NCI-H2196 (cell line): ENCODE results near the gene BCO1.
A peak's percentile ranks its signal among the peaks of the same experiment; 100 is the strongest.

ENCODE experiments used
- DNase-seq: peaks from one replicate; lab custom pipeline; 2025; ENCODE audit not compliant: unreplicated experiment; lab: John Stamatoyannopoulos, UW

BCO1 gene

DNA sequence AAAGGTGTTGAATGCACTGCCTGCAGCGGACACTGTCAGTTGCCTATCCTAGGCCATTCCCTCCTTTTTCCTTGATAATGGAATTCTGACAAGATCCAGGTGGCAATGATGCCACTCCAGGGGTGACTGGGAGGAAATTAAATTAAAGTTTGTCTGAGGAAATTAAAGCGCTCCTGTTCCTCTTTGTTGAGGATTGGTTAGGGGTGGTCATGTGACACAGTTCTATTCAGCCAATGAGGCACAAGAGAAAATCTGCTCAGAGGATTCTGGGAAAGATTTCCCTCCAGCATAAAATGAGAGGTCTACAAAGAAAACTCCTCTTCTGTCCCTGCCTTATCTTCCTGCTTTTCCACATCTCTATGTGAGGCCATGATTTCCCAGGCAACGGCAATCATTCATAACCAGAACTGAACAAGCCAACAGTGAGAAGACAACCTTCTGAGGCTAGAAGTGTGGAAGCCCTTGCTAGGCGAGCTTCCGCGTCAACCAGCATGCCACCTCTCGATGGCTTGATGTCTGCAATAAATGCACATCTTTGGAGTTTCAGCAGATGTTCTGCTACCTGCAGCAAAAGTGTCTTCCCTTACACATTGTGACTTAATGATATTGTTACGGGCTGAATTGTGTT is 5.6 kb upstream of the BCO1 start:
- no peak for DNase-seq

DNA sequence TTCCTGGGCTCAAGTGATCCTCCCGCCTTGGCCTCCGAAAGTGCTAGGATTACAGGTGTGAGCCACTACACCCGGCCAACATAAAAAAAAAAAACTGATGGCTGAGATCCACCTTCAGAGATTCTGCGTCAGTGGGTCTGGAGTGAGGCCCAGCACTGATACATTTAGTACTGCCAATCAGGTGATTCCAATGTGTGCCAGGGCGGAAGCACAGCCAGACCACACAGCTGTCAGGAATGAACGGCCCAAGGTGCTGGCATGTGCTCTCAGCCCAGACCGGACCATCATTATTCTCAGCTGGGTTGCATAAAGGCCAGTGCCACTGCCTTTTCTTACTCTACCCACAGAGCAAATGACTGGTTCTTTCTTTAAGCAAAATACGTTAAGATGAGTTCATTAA is 1.2 kb upstream of the BCO1 start:
- DNase-seq = peak; percentile 64

DNA sequence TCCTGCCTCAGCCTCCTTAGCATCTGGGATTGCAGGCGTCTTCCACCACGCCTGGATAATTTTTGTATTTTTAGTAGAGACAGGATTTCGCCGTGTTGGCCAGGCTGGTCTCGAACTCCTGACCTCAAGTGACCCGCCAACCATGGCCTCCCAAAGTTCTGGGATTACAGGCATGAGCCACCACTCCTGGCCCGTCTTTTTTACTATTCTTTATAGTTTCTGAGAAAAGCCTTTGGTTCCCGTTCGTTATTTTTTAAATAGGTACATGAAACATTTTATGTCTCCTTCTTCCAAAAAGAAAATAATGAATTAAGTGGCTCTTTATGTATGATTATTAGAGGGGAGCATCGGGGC is 570 bp upstream of the BCO1 start:
- no peak for DNase-seq

DNA sequence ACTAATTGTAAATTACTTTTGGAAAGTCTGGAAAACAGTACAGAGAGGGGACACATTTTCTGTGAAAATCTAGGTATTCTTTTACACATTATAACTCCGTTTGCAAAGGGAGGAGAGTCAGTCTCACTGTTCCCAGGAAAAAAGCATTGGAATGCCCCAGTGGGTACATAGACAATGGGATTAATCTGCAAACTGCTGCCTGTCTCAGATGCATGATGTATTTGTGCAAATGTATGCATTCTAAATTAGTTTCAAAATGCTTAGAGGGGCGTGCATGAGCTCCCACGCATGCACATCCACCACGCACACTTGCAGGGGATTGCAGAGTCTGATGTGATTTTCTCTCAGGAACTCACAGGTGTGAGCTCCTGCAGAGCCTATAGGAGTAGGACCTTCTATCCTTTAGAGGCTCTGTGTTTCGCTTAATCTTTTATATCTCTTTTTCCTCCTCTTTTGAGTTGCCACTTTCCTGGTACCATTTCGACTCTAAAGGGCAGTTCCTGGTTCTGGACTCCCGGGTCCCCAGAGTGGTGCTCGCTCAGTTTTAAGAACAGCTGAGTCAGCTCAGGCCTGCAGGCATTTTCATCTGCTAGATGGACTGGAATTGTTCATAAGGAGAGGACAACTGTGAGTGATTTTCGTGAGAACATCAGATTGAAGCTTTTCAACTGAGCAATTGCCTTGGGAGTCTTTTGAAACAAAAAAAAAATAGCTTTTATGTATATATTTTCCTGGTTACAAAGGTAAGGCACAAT is 1.1 kb downstream of the BCO1 start:
- DNase-seq = no peak

DNA sequence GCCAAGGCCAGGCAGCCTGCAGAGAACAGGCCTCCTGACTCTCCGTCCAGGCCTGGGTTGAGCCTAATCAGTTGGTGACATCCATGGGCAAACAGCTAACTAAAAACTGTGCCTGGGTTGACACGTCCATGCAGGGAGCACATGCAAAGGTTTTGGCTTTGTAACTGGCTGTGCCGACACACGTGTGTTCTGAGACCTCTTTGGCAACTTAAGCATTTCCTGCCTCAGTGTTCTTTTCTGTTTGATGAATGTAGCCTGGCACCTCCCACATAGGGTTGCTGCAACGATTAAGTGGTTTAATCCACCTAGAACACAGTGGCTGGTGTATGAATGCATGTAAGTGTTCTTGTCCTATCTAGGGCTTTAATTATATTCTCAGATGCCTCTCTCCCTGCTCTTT is 3.2 kb downstream of the BCO1 start:
- no peak for DNase-seq

DNA sequence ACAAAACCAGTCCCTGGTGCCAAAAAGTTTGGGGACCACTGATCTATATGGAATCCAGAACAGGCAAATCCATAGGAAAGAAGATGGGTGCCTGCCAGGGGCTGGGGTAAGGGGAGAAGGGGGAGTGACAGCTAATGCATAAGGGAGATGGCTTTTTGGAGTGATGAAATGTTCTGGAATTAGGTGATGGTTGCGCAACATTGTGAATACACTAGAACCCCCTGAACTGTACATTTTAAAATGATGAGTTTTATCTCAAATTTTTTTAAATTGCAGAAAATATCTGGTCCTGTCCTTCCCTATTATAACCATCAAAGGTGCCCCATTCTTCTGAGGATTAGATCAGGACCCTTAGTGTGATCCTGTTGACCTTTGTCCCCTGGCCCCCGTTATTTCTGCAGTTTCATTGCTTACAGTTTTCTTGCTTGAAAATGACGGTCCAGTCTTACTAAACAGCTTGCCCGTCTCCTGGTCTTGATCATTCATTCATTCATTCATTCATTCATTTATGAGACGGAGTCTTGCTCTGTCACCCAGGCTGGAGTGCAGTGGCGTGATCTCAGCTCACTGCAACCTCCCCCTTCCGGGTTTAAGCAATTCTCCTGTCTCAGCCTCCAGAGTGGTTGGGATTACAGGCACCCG is 4.6 kb downstream of the BCO1 start:
- no peak for DNase-seq

DNA sequence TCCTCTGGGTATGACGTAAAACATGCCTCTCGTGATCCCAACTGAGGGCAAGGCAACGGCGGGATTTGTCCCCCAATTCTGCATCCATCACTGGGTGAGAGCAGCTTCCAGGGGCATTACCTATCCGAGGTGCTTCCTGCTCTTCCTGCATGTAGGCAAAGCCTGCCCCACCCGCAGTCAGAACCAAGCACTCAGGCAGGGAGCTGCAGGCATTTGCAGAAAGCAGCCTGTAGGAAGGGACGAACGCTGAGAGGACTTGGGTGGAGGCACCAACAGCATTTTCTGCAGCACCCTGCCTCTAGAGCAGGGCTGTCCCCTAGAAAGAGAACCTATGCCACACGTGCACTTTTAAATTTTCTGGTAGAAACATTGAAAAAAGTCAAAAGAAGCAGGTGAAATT is 5.5 kb downstream of the BCO1 start:
- DNase-seq = no peak

DNA sequence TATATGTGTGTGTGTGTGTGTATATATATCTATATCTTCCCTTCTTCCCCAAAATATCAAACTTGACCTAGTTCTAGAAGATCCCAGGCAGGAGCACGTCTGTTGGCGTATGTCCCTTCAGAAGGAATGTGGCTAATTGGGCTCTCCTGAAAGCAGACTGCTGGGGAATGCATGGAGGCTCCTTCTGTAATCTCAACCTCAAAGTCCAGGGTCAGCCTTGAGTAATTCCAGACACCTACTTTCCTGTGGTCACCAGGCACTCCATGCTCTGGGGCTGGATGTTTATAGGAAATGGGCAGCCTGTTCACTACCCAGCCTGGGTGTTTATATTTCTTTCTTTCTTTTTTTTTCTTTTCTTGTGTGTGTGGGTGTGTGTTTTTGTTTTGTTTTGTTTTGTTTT is 13.4 kb downstream of the BCO1 start:
- DNase-seq = no peak

DNA sequence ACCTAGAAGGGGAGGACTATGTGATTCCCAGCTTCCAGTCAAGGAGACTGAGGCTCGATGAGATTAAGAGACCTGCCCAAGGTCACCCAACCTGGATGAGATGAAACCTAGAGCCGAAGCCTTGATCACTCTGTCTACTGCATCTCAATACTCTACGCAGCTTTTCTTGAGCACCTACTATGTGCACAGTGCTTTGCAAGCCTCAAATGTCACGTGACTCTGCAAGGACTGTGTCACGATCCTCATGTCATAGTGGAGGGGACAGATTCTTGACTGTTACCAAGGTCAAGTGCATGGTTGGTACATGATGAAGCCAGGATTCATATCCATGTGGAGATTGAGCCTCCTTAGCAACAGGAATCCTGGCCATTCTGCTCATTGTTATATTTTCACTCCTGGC is 14.7 kb downstream of the BCO1 start:
- DNase-seq = no peak

DNA sequence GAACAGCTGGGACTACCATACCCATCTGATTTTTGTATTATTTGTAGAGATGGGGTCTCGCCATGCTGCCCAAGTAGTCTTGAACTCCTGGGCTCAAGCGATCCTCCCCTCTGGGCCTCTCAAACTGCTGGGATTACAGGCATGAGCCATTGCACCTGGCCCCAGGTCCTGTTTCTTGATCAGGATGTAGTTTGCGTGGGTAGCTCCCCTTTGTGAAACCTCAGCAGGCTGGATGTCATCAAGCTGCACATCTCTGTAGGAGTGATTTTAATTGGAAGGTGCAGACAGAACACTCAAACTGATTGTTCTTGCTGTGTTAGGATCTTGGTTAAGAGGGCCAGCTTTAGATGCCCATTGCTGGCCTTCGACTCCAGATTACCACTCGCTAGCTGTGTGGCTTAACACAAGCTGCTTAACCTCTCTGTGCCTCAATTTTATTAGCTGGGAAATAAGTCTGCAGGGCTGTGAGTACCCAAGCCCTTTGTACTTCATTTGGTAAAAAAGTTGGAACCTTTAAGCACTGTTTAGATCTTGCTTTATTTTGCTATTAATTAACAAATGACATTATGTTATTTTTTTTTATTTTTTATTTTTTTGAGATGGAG is 16.5 kb downstream of the BCO1 start:
- no peak for DNase-seq

DNA sequence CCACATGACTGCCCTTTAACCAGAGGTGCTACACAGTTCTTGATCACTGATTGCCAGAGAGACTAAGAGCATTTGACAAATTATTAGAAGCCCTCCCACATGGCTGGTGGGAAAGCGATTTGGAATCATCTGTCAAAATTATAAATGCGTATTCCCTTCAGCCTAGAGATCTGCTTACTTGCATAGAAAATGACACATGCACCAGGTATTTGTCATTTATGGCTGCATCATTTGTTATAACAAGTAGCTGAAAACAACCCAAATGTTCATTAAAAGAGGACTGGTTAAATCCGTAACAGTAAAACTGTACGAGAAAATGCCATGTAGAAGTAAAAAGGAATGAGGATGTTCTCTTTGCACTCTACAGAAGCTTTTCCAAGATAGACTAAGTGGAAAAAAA is 21.4 kb downstream of the BCO1 start:
- DNase-seq = no peak

DNA sequence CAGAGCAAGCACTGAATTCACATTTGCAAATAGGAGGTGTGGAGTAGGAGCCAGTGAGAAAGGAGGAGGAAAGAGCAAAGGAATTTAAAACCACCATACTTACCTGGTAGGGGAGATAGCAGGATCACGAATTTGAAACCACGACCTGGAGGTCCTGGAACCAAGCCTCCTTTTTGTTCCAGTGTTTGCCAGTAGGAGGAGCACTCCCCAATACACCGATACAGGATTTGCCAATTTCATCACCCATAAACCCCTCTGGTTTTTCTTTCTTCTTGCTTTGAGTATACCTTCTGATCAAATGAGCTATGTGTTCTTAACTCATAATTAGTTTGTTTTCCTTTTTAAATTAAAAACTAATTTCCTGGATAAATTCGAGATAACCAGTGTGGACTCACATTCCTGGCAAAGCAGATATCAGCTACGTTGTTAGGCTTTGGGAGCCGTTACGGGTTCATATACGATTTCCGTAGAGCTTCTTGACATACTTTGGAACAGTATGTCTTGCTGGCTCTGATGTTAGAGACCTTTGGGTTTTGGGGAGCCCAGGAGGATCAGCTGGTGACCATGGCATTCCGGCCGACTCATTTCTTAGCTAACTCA is 22.7 kb downstream of the BCO1 start:
- DNase-seq = no peak

DNA sequence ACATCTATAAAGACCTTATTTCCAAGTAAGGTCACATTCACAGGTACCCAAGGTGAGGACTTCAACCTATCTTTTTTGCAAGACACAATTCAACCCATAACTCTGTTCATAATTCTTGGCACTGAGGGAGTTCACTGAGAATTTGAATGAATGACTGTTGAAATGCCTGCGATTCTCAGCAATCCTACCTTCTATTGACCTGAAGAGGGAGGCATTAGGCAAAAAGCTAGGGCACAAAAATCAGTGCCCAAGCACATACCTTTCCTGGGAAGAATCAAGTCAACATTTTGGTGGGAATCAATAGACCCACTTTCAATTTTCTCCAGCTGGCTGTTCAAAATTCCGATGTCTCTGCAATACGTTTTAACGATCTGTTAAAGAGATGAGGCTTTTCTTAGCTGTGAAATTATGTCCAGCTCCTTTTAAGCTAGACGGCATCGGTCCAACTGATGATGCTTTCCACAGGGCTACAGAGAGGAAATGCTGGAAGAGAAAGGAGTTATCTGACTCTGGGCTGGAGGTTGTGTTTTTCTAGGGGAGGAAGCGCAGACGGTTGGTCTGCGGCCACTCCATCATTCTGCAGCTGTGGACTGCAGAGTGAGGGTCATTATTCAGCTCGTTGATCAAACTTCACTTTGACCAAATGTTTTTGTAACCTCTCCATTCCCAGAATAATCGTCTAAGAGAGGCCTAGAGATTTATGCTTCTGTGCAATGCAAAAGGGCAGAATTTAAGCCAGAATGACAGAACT is 25.2 kb downstream of the BCO1 start:
- no peak for DNase-seq

DNA sequence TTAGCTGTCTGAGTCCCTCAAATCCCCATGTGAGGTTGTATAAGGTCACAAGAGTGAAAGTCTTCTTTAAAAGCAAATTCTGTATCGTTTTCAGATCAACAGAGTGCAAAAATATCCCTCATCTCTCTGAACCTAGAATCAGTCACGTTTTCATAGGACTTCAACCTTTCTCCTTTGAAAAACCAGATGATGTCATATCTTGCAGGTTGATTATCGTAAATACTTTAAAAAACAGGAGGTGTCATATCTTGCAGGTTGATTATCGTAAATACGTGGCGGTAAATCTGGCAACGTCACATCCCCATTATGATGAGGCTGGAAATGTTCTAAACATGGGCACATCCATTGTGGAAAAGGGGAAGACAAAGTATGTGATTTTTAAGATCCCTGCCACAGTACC is 25.9 kb downstream of the BCO1 start:
- no peak for DNase-seq

DNA sequence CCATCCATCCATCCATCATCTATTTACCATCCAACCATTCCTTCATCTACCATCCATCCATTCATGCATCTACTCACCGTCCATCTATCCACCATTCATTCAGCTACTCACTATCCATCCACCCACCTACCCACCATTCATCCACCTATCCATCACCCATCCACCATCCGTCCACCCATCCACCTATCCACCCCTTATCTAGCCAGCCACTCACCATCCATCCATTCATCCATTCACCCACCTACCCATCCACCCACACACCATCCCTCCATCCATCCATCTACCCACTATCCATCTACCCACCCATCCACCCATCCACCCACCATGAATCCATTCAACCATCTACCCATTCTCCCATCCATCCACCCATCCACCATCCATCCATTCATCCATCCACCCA is 26.6 kb downstream of the BCO1 start:
- no peak for DNase-seq

DNA sequence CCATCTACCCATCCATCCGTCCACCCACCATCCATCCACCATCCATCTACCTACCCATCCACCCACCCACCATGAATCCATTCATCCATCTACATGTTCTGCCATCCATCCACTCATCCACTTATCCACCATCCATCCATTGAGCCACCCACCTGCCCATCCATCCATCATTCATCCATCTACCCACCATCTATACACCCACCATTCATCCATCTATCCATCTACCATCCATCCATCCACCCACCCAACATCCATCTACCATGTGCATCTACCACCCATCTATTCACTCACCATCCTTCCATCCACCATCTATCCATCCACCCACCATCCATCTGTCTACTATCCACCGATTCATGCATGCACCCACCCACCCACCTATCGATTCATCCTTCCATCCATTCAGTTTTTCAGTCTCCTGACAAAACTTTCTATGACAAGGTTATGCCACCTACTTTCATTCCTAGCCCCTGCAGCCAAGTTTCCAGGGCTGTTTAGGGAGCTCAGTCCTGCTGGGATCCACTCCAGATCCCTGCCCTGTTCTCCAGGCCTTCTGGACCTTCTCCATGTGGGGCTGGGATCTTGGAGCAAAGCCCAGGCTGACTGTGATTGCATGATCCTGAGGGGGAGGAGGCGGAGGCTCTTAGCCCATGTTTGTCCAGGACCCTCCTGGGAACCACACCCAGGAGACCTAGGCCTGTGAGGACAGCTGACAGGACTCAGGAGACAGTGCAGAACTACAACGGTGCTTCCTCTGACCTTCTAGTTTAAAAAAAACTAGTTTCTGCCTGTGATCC is 27.4 kb downstream of the BCO1 start:
- no peak for DNase-seq

DNA sequence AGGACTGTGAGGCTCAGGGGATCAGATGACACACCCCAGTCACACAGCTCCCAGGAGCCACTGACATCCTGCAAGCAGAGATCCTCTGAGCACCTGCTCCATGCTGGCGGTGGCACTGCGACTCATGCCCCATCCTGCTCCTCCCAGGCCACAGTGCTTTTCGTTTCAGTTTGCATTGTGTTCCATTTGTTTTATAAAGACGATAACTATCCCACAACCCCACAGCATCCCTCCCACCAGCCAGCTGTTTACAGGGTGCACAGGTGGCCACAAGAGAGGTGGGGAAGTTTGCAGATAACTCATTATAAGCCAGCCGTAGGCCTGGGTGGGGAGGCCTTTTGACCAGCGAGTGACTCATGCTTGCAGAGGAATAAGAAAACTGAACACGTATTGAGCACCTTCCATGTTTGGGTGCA is 28.2 kb downstream of the BCO1 start:
- DNase-seq = peak; percentile 9

DNA sequence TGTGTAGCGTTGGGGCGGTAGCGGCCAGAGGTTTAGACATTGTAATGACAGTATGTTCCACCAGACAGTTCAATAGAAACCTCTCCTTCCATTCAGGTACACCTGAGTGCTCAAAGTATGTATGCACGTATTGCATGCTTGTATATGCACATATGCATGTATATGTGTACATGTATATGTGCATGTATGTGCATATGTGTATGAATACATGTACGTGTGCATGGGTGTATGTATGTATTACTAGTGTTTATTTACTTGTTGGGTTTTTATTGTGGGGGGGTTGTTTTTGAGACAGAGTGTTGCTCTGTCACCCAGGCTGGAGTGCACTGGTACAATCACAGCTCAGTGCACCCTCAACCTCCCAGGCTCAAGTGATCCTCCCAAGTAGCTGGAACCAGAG is 30.0 kb downstream of the BCO1 start:
- DNase-seq = no peak

DNA sequence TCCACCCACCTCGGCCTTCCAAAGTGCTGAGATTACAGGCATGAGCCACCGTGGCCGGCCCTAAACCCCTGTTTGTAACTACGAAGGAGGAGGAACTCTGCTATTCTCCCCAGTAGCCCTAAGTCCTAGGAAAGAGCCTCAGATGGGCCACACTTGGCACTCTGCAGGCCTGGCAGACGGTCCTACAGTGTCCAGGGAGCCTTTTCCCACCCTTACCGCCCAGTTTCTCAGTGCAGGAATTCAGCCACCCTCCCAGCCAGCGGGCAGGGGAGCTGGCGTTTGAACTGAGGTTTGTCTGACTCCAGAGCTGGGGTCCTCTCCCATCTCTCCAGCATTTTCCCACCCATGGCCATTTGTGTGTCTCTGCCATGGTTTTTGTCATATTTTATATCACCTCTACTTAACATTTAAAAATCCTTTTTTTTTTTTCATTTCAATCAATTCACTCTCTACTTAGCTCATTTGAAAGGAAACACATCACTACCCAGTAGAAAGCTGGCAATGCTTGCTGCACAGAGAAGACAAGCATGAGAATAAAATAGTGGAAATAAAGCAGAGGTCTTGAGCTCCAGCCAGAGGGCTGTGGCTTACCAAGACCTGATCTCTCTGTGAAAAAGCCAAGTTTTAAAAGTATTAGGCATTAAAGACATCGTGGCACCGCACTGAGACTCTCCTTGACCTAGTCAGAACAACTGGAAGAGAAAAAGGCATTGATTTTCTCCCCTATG is 34.9 kb downstream of the BCO1 start:
- no peak for DNase-seq
